Endothelial cell of umbilical vein (primary cell): ENCODE results near the gene TFB2M. TPM values are rescaled to one million over a fixed set of nuclear protein-coding genes. Genes with fewer than 3 reads are reported as not detected.

Experiments
- BruUV-seq: library from RNA; stranded (reverse); fragments of 400-500 nt; replicated peaks from 2 replicates; lab custom pipeline; 2021; lab: Mats Ljungman, UMichigan
- CTCF ChIA-PET: fragments of 300-600, 350-600 bp; sonication (Branson Sonifier 250); formaldehyde crosslinking; loops from one replicate; lab custom pipeline; 2021; ENCODE audit warnings: antibody characterized with exemption, inconsistent platforms; lab: Charles Lee
- POLR2A ChIA-PET: fragments of 300-600, 350-600 bp; sonication (Branson Sonifier 250); formaldehyde crosslinking; loops from one replicate; lab custom pipeline; 2021; ENCODE audit warnings: antibody characterized with exemption, inconsistent platforms; lab: Charles Lee
- DNase-seq: peaks from one replicate; pipeline ENCODE4 v3.0.0-alpha.2; 2011; ENCODE audit warnings: low read depth, low spot score
- FAIRE-seq: peaks from 2 replicates; lab custom pipeline; 2011; peaks lifted over from hg19 to GRCh38; lab: Jason Lieb, UNC
- H2AFZ ChIP-seq: 2 replicates; pipeline ENCODE4 v1.6.0; 2012; ENCODE audit warnings: low read depth, low read length, control low read depth, inconsistent platforms
- H3K27ac ChIP-seq: 2 replicates; pipeline ENCODE4 v1.5.1; 2011; ENCODE audit warnings: low read depth, mild to moderate bottlenecking, control low read depth, low read length, moderate library complexity; ENCODE audit not compliant: insufficient read depth
- H3K27me3 ChIP-seq, 2 experiments: 2 replicates each; pipeline versions ENCODE4 v1.6.0 to v1.6.1; 2011; ENCODE audit warnings: low read length in 2 of 2, mixed read lengths in 1 of 2; ENCODE audit not compliant: control insufficient read depth in 2 of 2, insufficient read depth in 2 of 2
- H3K36me3 ChIP-seq, 2 experiments: 2 replicates in 1 of 2; 3 replicates in 1 of 2; pipeline ENCODE4 v1.5.1; 2011; ENCODE audit warnings: low read length in 2 of 2, mild to moderate bottlenecking in 1 of 2, moderate library complexity in 1 of 2; ENCODE audit not compliant: control insufficient read depth in 2 of 2, insufficient read depth in 2 of 2; ENCODE audit errors: extremely low read depth in 1 of 2
- H3K4me1 ChIP-seq: 3 replicates; pipeline ENCODE4 v1.5.1; 2011; ENCODE audit warnings: mild to moderate bottlenecking, low read length; ENCODE audit not compliant: control insufficient read depth, insufficient read depth; ENCODE audit errors: extremely low read depth
- H3K4me2 ChIP-seq: 2 replicates; pipeline ENCODE4 v1.6.1; 2011; ENCODE audit warnings: low read length, control low read depth, mixed read lengths; ENCODE audit not compliant: insufficient read depth
- H3K4me3 ChIP-seq, 3 experiments: fragments of 200-600 bp in 1 of 3; sonication (generic), shearing (Covaris generic) in 1 of 3; replicated peaks in 1 of 3; 2 replicates each; pipeline ENCODE4 v1.5.1; 2011 to 2016; ENCODE audit warnings: control low read depth in 3 of 3, low read length in 3 of 3, mild to moderate bottlenecking in 2 of 3, inconsistent platforms in 1 of 3, low read depth in 1 of 3, moderate library complexity in 1 of 3; ENCODE audit not compliant: insufficient read depth in 1 of 3
- H3K79me2 ChIP-seq: 2 replicates; pipeline ENCODE4 v1.6.0; 2012; ENCODE audit warnings: low read length, inconsistent platforms; ENCODE audit not compliant: control insufficient read depth, insufficient read depth
- H3K9ac ChIP-seq: replicated peaks from 2 replicates; pipeline ENCODE3; 2011; ENCODE audit warnings: low read length, control low read depth; ENCODE audit not compliant: insufficient read depth; ENCODE audit errors: extremely low read depth
- H3K9me1 ChIP-seq: replicated peaks from 3 replicates; pipeline ENCODE4 v1.6.0; 2011; ENCODE audit warnings: mild to moderate bottlenecking, low read length; ENCODE audit not compliant: control insufficient read depth, insufficient read depth; ENCODE audit errors: extremely low read depth
- H3K9me3 ChIP-seq: replicated peaks from 2 replicates; pipeline ENCODE4 v1.5.1; 2012; ENCODE audit warnings: low read length, inconsistent platforms; ENCODE audit not compliant: control insufficient read depth, insufficient read depth
- H4K20me1 ChIP-seq: replicated peaks from 2 replicates; pipeline ENCODE3; 2011; ENCODE audit warnings: mild to moderate bottlenecking, low read length; ENCODE audit not compliant: control insufficient read depth, insufficient read depth; ENCODE audit errors: extremely low read depth
- EZH2 ChIP-seq: IDR thresholded peaks from 2 replicates; pipeline ENCODE4 v1.6.1; 2012; ENCODE audit warnings: borderline replicate concordance, low read depth, mild to moderate bottlenecking, moderate library complexity, low read length, inconsistent platforms; ENCODE audit not compliant: severe bottlenecking
- FOS ChIP-seq: IDR thresholded peaks from 2 replicates; pipeline ENCODE4 v1.6.1; 2011; ENCODE audit warnings: mild to moderate bottlenecking, low read length, moderate library complexity, borderline replicate concordance; ENCODE audit not compliant: insufficient read depth
- GATA2 ChIP-seq: IDR thresholded peaks from 2 replicates; pipeline ENCODE4 v1.7.0; 2011; ENCODE audit warnings: low read depth, mild to moderate bottlenecking, moderate library complexity, mixed read lengths, low read length; ENCODE audit not compliant: insufficient read length, insufficient read depth
- JUN ChIP-seq: IDR thresholded peaks from 2 replicates; pipeline ENCODE4 v1.6.1; 2011; ENCODE audit warnings: borderline replicate concordance, low read depth; ENCODE audit not compliant: insufficient read length, insufficient read depth
- MYC ChIP-seq: IDR thresholded peaks from one replicate; pipeline ENCODE4 v1.6.1; 2011; ENCODE audit warnings: mild to moderate bottlenecking, low read depth, low read length
- POLR2A ChIP-seq: IDR thresholded peaks from 2 replicates; pipeline ENCODE4 v1.6.1; 2012; ENCODE audit warnings: low read depth, mild to moderate bottlenecking, control low read depth, low read length
- POLR2AphosphoS5 ChIP-seq: IDR thresholded peaks from 2 replicates; pipeline ENCODE4 v1.6.1; 2012; ENCODE audit warnings: low read depth, mild to moderate bottlenecking, control low read depth, low read length, moderate library complexity; ENCODE audit not compliant: insufficient read depth
- dilution Hi-C: fragments of 300-500 bp; cut with MboI; formaldehyde crosslinking; loops from one replicate; pipeline ENCODE4 v1.15.0; 2019; ENCODE audit warnings: low sequenced_read_pairs; ENCODE audit not compliant: extremely low pct_ligation_motif_present
- intact Hi-C: fragments of 100-400 bp; cut with micrococcal nuclease; formaldehyde crosslinking; loops from one replicate; pipeline ENCODE4 v1.10.0; 2022
- polyA plus RNA-seq, 4 experiments: library from polyadenylated mRNA; depleted of rRNA in 3 of 4; stranded (reverse) in 3 of 4; unstranded in 1 of 4; fragments of >200 nt; gene quantifications; 2 replicates each; pipeline versions ENCODE4 v1.2.1 to v1.2.3, GENCODE V29; 2011 to 2012; ENCODE audit warnings: missing spikeins in 1 of 4
- total RNA-seq: library from RNA; stranded (reverse); gene quantifications from 2 replicates; pipeline ENCODE4 v1.2.3, GENCODE V29; 2021
- TF ChIP-seq, protein P1 (sequence below), 2 donors: IDR thresholded peaks; 1 replicate in 1 of 2; 2 replicates in 1 of 2; pipeline ENCODE4 v1.5.1; 2011; ENCODE audit warnings: low read length in 2 of 2, mild to moderate bottlenecking in 2 of 2, moderate library complexity in 2 of 2, control low read depth in 1 of 2, inconsistent platforms in 1 of 2, low read depth in 1 of 2; ENCODE audit not compliant: insufficient read depth in 1 of 2; ENCODE audit errors: extremely low read depth in 1 of 2
- TF ChIP-seq, protein P2 (sequence below): IDR thresholded peaks from 2 replicates; pipeline ENCODE4 v1.6.1; 2011; ENCODE audit not compliant: insufficient read depth, insufficient read length

TFB2M gene
- total and polyA plus RNA-seq, 2 donors (not counting 3 experiments of a cell fraction or from before 2014, with no cell fraction given) = 8.4 to 14.8 TPM

DNA sequence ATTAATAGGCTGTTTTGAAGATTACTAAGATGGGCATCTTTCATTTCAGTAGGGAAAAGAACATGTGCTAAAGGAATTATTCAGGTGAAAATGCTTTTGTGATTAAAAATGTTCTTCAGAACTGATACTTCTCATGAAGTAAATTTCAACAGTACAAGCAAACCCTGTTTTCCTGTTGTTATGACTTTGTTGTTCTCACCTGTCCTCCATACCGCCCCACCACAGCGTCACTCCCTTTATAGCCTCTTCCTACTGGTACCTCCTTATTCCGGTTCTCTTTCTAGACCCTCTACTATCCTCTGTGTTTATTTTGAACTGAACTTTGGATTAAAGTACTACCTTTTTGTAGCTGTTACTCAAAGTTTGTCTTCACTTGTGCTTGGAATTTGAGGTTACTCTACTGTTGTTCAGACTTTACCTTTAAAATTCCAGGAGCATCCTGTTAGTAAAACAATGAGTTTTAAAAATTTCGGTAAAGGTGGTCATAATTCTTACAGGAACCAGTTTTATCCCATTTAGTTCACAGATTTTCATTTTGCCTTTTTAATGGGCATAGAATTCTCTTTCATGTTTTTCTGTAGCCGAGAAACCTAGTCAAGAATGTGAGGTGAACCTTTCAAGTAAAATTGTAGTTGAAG lies 11.1 kb upstream of the TFB2M start:
- FAIRE-seq (no peak), DNase-seq (no peak)
- Histone ChIP-seq H3K4me3 (no peak overlapping the region), H3K4me2 (no peak overlapping the region), H3K4me1 (peaks cover 3% of the 10 kb centered on the region), H3K27ac (no peak overlapping the region), H2AFZ (no peak overlapping the region), H3K27me3 (no peaks in the 10 kb centered on the region), H4K20me1 (no peaks in the 10 kb centered on the region), H3K9ac (no peak overlapping the region), H3K36me3 (no peaks in the 10 kb centered on the region), H3K9me1 (no peaks in the 10 kb centered on the region), H3K79me2 (peaks cover 47% of the 10 kb centered on the region), H3K9me3 (no peaks in the 10 kb centered on the region)
- POLR2A ChIA-PET = no interaction called here
- dilution Hi-C loops (no loop called here), intact Hi-C loops (no loop called here)
- no TSS peak for BruUV-seq
- TF ChIP-seq EZH2 (no peak), FOS (no peak), MYC (no peak), POLR2AphosphoS5 (no peak), POLR2A (no peak), GATA2 (no peak), JUN (no peak)
- TF ChIP-seq, protein P1, sequence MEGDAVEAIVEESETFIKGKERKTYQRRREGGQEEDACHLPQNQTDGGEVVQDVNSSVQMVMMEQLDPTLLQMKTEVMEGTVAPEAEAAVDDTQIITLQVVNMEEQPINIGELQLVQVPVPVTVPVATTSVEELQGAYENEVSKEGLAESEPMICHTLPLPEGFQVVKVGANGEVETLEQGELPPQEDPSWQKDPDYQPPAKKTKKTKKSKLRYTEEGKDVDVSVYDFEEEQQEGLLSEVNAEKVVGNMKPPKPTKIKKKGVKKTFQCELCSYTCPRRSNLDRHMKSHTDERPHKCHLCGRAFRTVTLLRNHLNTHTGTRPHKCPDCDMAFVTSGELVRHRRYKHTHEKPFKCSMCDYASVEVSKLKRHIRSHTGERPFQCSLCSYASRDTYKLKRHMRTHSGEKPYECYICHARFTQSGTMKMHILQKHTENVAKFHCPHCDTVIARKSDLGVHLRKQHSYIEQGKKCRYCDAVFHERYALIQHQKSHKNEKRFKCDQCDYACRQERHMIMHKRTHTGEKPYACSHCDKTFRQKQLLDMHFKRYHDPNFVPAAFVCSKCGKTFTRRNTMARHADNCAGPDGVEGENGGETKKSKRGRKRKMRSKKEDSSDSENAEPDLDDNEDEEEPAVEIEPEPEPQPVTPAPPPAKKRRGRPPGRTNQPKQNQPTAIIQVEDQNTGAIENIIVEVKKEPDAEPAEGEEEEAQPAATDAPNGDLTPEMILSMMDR (IDR thresholded peaks at IDR 0.05; ENCODE audit: extremely low read depth in 1 of 2, insufficient read depth in 1 of 2, low read depth in 1 of 2, low read length in 2 of 2) = no peak
- TF ChIP-seq, protein P2, sequence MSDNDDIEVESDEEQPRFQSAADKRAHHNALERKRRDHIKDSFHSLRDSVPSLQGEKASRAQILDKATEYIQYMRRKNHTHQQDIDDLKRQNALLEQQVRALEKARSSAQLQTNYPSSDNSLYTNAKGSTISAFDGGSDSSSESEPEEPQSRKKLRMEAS = no peak
- CTCF ChIA-PET = no interaction called here
